HT-29 (cell line): ENCODE data around the gene C11orf68. TPM values are rescaled to one million over a fixed set of nuclear protein-coding genes. Genes with fewer than 3 reads are reported as not detected.
"Not testable (repeated sequence)": the region's sequence is repeated elsewhere in the genome, so short reads cannot be mapped to it uniquely, and the experiment has no call there.

Experiments
- DNase-seq: peaks from one replicate; pipeline ENCODE4 v3.0.0-alpha.2; 2015; ENCODE audit warnings: low spot score
- total RNA-seq: library from RNA; depleted of rRNA; stranded (reverse); fragments of >200 nt; shearing (Covaris generic); gene quantifications from 2 replicates; pipeline ENCODE4 v1.2.3, GENCODE V29; 2014

The C11orf68 gene
- total RNA-seq, 1 experiment from 2014 or later: 24.5 TPM

DNA sequence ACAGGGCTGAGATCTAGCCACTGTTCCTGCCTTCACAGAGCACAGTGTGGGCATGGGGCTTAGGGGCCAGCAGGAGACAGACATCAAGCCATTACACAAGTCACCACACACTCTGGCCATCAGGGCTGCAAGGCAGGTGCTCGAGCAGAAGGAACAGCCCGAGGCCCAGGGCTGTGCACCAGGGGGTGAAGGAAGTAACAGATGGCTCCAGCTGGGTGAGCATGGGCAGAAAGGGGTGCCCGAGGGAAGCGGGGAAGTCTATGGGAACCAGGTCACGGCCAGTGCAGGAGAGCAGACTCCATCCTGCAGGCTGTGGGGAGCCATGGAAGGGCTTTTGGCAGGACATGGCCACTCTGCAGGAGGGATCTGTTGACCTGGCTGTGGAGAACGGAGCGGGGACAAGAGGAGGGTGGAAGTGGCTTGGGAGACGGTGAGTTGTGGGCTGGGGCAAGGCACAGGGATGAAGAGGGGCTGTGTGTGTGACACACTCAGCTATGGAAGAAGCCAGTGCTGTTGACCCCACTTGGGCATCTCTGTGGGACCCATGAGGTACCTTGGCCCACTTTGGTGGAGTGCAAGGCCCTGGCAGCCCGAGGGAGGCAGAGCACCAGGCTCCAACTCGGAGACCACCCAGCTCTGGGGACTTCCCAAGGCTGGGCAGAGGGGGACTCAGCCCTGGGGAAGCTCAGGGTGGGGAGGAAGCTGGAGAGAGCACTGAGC lies 3.6 kb downstream of the C11orf68 start:
- no peak for DNase-seq

DNA sequence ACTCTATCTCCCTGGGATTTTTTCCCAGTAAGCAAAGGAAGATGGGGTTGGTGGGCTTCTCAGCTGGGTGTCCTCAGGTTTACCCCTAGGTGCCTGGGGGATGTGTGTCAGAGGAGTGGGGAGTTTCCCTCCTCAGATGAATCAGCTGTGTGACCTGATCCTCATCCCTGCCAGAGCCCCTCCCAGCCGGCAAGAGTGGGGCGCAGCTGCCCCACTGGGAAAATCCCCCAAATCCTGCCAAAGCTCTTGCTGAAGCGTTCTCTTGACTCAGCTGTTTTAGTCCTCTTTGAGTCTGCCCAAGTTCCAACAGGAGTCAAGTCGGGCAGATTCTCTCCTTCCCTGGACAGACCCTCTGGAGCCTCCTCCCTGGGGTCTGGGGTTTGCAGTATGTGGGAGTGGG lies 6.0 kb downstream of the C11orf68 start:
- DNase-seq: no peak

DNA sequence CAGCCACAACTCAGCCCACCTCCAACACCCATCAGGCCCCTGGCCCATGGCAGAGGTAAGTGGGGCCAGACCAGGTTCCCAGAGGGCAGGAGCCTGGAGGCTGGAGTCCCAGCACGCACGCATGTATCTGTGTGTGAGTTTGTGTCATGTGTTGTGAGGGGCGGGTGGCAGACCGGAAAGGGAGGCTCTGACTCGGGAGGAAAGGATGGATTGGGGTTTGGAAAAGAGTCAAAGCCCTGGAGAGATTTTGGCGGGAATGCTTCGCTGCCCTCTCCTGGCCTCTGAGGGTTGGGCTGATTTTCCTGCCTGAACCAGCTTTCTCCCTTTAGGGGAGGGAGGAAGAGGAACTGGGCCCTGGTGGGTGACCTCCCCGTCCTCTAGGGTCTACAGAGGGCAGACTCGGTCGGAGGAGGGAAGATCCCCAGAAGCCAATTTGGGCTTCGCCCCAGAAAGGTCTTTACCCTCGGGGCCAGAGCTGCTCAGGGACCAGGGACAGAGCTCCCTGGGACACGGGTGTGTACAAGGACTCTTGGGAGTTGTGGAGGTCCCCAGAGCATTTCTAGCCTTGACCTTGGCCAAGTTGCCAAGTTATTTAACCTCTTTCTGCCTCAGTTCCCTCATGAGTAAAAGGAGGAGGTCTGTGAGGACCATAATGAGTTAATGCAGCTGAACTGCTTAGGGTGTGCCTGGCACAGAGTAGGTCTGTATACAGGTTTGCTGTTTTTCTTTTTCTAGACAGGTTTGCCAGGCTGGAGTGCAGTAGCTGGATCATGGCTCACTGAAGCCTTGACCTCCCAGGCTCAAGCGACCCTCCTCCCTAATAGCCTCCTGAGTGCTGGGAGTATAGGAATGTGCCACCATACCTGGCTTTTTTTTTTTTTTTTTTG lies 6.9 kb downstream of the C11orf68 start:
- peak; percentile 82 for DNase-seq

DNA sequence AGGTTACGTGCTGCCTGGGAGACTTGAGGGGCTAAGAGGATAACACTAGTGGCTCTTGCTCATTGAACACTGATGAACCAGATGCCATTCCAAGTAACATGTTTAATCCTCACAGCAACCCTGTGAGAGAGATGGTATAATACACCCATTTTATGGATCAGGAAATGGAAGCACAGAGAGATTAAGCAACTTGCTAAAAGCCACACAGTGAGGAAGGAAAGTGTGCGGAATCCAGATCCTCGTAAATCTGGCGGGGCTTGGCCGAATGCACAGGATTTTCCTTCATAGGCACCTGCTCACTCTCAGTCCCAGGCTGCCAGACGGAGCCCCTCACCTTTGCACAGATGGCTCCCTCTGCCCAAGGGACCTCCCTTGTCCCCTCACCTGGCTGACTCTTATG lies 11.0 kb downstream of the C11orf68 start:
- no peak for DNase-seq

DNA sequence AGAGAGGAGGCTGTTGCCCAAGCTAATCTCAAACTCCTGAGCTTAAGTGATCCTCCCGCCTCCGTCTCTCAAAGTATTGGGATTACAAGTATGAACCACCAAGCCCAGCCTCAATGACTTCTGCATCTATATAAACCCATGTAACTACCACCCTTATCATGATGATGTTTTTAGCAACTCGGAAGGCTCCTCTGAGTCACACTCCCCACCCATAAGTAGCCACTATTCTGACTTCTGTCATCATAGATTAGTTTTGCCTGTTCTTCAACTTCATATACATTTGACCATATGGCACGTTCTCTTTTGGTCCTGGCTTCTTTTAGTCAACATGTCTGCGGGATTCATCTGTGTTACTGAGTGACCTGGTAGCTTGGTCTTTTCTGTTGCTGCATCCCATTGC lies 12.3 kb downstream of the C11orf68 start:
- no peak for DNase-seq

DNA sequence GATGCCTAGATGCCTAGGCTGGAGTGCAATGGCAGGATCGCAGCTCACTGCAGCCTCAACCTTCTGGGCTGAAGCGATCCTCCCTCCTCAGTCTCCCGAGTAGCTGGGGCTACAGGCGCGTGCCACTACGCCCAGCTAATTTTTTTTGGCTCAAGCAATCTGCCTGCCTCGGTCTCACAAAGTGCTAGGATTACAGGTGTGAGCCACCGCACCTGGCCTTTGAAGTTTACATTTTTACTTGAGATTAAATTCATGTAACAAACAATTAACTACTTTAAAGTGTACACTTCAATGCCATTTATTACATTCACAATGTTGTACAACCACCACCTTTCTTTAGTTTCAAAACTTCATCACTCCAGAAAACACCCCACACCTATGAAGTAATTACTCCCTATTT lies 15.1 kb downstream of the C11orf68 start:
- no peak for DNase-seq

DNA sequence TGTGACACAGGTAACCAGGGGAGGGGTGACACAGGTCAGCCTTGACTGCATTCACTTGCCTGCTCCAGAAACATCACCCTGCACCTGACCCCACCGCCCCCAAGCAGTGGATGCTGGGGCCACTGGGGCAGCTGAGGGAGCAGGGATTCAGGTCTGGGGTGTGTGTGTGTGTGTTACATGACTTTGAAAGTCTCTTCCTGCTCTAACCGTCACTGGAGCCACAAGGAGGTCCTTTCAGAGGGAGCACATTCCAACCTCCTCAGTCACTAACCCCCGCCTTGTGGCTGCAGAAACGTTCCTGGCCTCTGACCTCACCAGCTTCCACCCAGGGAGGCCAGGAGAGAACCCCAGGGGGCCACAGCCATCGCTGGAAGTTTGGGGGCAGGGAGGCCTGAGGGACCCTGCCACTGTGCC lies 15.8 kb downstream of the C11orf68 start:
- DNase-seq: peak; percentile 90

DNA sequence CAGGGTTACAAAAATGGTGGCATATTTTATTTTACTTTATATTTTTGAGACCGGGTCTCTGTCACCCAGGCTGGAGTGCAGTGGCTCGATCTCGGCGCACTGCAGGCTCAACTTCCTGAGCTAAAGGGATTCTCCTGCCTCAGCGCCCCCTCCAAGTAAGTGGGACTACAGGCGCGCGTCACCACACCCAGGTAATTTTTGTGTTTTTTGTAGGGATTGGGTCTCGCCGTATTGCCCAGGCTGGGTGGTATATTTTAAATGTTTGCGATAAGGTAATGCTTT lies 18.0 kb downstream of the C11orf68 start:
- DNase-seq: no peak

DNA sequence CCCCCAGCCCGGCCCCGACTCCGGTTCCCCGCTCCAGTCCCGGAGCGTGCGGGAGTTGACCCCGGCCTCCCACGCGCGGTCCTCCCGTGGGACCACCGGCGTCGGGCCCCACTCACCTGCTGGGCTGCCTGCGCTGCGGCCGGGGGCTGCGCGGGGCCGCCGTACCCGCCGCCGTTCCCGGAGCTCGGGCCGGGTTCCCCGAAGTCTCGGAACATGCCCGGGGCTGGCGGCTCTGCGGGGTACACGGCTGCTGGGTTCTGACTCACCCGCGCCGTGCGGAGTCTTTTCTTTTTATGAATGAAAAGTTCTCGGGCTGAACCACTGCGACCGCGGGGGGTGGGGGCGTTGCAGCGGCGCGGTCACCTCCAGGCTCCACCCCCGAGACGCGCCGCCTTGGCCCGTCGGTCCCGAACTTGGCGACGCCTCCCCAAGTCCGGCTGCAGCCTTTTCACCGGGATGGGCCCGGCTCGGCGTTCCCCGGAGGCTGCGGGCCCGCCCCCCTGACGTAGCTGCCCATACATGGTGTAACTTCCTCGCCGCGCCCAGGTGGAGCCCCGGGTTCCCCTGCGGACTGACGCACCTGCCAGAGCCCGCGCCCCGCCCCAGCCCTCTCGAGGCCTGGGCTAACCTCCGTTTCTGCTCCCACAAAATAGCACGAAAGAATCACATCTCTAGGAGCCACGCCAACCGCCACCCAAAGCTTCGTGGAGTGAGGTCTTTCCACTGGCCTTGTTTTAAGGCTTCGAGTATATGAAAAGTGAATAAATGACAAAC lies 18.6 kb downstream of the C11orf68 start, which contains the start of gene FOSL1:
FOSL1 (minus strand) TSS at position 264 of the 774 bp plus-strand sequence; CDS start at position 215, 49 bp downstream.
- peak; percentile 98 for DNase-seq

DNA sequence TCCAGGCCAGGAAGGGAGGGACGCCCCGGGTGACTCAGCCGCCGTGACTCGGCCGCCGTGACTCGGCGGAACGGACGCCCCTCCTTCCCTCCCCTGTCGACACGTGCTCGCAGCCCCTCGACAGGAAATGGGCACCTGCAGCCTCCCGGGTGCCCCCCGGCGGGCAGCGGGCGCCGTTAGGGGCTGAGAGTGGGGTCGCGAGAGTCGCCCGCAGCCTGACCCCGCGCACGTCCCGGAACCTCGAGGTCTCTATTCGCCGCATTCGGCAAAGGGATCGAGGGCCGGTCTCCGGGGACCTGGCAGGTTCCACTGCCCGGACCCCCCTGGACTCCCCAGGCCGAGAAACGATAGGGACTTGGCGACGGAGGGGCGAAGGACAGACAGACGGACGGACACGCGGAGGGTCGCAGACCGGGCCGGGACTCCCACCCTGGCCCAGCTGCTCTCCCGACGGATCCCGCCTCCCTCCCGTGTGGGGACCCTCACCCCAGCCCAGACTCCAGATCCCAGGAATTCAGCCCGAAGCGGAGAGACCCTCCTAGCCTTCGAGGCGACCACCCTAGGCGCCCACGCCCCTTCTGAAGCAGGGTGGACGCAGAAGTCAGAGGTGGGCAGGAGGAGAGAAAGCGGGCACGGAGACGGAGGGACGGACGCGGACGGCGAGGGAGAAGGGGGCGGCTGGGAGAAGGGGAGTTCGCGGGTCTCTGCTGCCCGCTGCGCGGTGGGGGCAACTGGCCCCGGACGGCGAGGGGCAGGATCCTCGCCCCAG lies 19.3 kb downstream of the C11orf68 start:
- DNase-seq: peak; percentile 76

DNA sequence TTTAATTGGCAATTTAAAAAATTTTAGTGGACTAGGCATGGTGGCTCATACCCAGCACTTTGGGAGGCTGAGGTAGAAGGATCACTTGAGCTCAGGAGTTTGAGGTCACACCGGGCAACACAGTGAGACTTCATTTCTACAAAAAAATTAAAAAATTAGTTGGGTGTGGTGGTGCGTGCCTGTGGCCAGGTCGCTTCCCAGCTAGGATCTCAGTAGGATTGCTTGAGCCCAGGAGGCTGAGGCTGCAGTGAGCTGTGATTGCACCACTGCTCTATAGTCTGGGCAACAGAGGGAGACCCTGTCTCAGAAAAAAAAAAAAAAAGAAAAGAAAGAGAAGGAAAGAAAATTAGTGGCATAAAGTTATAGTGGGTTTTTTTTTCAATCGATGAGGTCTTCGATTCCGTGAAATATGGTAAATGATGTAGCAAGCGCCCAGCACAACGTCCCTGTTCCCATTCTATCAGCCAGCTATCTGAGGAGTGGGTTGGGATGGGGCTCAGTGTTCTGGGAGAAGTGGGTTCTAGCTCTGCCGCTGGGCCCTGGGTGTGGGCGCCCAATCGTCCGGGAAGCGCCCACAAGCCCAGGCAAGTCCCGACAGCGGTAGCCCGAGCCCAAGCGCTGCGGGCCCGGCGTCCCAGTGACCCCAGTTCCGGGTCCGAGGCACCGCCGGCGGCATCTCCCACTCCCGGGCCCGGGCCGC lies 20.1 kb downstream of the C11orf68 start:
- DNase-seq: no peak

DNA sequence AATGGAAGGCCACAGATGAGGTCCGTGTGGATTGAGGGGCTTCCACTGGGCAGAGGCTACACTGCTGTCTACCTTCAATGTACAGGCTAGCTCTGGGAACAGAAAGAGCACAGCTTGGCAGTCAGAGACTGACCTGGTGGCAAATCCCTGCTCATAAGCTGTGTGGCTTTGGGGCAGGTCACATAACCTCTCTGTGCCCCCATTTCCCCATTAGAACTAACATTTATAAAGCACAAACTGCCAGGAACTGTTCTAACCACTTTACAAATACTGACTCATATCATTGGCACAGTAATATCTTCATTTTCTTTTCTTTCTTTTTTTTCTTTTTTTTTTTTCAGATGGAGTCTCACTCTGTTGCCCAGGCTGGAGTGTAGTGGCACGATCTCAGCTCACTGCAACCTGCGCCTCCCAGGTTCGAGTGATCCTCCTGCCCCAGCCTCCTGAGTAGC lies 21.8 kb downstream of the C11orf68 start:
- no peak for DNase-seq

DNA sequence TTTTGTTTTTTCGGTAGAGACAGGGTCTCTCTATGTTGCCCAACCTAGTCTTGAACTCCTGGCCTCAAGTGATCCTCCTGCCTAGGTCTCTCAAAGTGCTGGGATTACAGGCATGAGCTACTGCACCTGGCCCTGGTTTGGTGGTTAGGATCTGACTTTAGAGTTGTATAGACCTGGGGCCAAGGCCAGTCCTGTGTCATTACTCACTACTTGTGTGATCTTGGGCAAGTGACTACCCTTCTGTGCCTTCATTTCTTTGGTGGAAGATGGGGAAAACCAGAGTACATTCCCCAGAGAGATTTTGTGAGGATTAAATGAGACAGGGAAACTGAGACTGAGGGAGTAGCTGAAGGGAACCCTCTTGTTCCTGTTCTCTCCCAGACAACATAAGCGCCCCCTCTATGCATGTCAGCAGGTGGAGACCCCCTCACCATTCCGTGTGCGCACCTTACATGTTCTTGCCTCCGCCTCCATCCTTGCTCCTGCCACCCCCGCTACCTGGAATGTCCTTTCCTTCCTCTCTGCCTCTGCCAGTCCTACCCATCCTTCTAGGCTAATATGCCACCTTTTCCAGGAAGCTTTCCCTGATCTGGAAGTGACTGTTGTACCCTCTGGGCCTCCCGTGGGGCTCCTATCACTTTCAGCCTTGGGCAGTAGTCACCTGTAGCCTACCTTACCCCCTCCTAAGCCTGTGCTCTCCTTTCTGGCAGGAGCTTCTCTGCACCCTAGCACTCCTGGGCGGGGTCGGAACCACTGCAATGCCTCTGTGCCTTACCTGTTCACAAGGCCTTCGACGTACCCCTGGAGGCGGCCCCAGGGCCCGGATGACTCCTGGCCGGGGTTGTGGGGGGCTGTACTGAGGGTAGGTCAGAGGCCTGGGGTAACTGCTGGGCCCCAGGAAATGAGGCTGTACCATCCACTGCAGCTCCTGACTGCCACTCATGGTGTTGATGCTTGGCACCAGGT lies 22.5 kb downstream of the C11orf68 start:
- no peak for DNase-seq

DNA sequence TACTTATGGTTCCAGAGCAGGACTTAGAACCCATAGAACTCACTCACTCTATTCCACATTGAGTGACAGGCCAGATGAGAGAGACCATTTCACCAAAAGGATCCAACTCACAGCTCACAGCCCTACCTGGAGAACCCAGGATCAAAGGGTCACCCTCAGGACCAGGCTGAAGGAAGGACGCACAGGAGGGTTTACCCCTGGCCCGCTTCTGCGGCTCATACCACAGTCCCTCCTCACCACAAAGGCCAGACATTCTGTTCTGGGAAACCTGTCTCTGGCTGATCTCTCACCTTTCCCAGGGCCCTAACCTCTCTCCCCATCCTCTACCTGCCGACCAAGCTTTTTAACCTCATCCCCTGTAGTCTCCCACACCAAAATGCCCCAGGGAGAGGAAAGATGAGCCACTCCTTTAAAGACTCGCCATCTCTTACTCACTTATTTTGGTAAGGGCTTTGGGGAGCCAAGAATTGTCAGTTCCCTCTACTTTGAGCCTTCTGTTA lies 23.3 kb downstream of the C11orf68 start:
- no peak for DNase-seq

DNA sequence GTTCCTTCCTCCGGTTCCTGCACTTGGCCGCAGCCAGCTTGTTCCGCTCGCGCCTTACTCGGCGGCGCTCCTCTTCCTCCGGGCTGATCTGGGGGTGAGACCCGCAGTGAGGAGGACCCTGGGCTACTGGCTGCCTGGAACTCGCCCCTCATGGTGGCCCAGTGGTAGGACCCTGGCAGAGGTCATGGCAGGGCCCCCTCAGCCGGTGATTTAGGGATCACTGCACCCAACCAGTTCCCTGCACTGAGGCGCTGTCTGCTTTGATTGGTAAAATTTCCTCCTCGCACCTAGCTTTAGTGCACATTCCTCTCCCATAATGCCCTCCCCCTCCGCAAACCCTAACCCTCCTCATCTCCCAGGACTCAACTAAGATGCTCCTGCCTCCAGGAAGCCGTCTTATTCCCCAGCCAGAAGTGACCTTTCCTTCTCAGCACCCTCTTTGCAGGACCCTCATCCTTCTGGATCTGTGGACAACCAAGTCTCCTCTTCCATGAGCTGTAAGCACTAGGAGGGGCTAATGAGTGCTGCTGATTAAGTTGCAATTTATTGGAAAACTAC lies 24.7 kb downstream of the C11orf68 start:
- DNase-seq: no peak

DNA sequence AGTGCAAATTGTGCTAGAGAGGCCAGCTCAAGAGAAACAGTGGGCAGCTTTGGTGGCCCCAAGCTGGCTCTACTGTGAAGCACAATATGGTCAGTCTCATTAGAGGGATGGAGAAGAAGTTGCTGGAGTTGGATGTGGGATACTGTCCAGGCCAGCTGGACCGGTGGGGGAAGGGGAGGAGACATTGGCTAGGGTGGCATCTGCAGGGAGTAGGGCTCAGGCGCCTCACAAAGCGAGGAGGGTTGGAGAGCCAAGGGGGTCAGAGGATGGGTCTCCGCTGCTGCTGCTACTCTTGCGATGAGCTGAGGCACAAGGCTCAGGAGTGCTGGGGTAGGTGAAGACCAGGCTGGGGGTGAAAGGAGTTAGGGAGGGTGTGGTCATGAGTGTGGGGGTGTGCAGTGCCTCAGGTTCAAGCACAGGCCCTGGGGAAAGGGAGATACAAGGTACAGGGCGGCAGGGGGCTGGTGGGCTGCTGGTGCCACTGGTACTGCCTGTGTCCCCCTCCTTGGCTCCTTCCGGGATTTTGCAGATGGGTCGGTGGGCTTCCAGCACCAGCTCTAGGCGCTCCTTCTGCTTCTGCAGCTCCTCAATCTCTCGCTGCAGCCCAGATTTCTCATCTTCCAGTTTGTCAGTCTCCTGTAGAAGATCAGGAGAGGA lies 26.1 kb downstream of the C11orf68 start:
- no peak for DNase-seq

DNA sequence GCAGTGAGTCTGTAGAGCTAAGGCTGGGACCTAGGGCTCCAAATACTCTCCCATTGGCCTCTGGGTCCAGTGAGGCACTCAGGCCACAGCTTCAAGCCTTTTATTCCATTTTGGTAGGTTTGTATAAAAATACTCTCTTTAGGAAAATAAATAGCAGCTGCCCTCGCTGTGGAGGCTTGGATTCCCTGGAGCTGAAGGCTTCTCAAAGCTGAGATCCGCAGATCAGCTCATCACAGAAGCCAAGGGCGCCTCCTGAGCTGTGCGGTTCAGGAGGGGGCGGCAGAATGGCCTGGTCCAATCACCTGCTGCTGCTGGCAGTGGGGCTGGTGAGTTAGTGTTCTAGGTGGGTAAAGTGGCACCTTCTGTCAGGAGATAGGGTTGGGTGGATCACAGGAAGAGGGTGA lies 26.7 kb downstream of the C11orf68 start:
- not testable (repeated sequence) for DNase-seq
